Measurements from ENCODE around the gene PHF11.

PHF11 gene

GRCh38 chr13:49499889-49500660 lies 4.3 kb downstream of the PHF11 start:
- DNase-seq = no peak

GRCh38 chr13:49502954-49503353 lies 7.2 kb downstream of the PHF11 start:
- no peak for DNase-seq

DNA sequence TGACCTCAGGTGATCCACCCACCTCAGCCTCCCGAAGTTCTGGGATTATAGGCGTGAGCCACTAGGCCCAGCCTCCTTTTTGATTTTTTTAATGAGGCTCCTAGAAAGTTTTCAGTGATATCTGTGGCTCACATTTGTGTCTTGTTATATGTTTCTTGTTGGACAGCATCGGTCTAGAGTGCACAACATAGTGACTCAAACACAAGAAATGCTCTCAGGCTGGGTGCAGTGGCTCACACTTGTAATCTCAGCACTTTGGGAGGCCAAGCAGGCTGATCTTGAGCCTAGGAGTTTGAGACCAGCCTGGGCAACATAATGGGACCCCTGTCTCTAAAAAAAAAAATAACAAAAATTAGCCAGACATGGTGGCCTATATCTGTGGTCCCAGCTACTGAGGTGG lies 8.2 kb downstream of the PHF11 start:
- DNase-seq = no peak

DNA sequence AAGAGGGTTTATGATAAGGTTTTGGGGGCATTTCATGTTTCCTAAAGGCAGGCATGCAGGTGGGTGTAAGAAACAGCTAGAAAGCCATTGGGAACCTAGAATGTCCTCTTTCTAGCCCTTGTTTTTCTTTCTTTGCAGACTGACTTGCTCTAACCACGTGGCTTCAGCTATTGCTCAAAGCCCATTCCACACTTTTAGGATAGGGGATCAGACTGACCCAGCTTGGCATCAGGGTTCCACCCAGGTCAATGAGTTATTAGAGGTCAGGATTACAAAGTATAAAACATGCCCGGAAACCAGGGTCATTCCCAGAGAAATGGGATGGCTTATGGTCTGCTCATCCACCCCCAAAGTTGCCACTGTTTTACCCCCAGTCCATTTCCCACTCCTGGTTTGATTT lies 16.8 kb downstream of the PHF11 start:
- DNase-seq = no peak

DNA sequence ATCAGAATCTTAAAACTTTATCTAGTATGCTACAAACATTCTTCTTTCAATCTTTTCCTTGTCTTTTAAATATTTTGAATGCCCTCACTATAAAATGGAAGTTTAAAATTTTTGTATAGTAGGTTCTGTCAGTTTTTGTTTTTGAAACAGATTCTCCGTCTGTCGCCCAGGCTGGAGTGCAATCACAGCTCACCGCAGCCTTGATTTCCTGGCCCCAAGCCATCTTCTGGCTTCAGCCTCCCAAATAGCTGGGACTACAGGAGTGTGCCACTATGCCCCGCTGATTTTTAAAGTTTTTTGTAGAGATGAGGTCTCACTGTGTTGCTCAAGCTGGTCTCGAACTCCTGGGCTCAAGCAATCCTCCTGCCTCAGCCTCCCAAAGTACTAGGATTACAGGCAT lies 20.7 kb downstream of the PHF11 start:
- DNase-seq = no peak

GRCh38 chr13:49517461-49517860 lies 21.7 kb downstream of the PHF11 start:
- no peak for DNase-seq

GRCh38 chr13:49521224-49521623 lies 25.5 kb downstream of the PHF11 start:
- no peak for DNase-seq

DNA sequence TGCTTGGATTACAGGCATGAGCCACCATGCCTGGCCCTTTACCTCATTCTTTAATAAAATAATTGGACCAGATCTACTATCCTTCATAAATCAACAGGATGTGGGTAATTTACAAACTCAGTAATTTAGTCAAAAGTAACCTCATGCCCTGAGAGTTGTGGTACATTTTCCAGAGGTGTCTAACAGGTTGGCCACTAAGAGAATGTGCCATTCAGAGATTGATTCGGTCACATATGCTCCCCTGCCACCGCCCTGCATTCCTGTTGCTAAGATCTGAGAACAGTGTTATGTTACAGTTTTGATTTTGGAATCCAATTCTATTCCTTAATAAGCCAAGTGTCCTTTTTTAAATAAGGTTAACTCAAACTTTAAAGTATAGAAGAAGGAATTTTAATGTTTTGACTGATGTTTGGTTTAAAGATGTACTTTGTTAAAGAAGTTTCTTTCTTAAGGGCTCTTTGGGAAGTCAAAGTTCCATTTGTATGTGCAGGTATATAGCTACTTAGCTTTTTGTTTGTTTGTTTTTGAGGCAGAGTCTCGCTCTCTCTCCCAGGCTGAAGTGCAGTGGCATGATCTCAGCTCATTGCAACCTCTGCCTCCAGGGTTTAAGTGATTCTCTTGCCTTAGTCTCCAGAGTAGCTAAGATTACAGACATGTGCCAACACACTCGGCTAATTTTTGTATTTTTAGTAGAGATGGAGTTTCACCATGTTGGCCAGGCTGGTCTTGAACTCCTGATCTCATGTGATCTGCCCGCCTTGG lies 29.2 kb downstream of the PHF11 start:
- DNase-seq = no peak

DNA sequence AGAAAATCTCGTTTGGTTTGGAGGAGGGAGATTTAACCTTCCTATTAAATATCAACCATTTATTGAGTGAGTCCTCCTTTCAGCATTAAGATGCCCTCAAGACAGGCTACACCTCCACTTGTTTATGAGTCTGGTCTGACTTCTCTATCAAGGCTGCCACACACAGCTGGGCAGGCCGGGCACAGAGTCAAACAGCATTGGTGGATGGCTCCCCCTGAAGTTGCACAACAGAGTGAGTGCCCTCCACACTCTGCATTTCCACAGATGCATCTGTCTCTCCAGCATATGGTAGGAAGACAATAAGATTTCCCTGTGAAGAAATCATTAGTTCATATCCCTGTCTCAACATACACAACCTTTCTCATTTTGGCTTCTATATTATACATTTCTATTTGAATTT lies 31.4 kb downstream of the PHF11 start:
- DNase-seq = no peak

- no peak for DNase-seq
These were observed 32.4 kb downstream of the PHF11 start for GRCh38 chr13:49528161-49528560.

DNA sequence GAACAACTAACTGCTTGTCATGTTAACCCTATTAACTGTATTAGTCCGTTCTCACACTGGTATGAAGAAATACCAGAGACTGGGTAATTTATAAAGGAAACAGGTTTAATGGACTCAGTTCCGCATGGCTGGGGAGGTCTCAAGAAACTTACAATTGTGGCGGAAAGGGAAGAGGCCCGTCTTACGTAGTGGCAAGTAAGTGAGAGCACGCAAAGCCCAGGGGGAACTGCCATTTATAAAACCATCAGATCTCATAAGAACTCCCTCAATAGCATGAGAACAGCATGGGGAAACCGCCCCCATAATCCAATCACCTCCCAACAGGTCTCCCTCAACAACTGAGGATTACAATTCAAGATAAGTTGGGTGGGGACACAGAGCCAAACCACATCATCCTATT lies 34.7 kb downstream of the PHF11 start:
- DNase-seq = no peak

DNA sequence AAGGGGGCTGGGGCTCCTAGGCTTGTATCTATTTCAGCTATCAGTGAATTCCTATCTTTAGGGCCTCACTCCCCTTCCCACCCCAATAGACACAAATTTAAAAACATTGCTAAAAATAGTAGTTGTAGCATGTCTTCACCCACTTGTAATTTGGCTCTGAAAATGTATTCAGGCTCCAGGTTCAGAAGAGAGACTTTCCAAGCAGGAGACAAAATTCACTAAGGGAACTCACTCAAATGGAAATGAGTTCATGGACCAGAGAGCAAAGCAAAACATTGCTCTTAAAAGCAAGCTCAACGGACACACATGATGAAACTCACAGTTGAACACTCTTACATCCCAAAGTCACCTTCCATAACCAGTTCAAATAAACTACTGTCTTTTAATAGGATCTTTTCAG lies 36.8 kb downstream of the PHF11 start:
- no peak for DNase-seq

DNA sequence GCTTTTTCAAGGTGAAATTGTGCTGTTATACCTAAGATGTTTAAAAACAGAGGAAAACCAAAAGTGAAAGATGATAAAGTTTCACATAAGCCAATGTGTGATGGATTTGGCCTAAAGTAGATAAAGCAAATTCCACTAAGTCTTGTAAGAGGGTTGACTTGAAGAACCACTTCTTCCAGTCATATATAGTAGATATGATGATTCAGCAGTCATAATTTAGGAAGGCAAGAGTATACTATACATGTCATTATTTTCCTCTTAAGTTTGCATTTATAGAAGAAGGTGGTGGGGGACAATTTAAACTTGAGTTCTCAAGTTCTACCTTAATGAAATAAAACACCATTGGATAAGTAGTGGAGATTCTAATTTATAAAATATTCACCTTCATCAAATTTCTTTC lies 37.3 kb downstream of the PHF11 start:
- no peak for DNase-seq

DNA sequence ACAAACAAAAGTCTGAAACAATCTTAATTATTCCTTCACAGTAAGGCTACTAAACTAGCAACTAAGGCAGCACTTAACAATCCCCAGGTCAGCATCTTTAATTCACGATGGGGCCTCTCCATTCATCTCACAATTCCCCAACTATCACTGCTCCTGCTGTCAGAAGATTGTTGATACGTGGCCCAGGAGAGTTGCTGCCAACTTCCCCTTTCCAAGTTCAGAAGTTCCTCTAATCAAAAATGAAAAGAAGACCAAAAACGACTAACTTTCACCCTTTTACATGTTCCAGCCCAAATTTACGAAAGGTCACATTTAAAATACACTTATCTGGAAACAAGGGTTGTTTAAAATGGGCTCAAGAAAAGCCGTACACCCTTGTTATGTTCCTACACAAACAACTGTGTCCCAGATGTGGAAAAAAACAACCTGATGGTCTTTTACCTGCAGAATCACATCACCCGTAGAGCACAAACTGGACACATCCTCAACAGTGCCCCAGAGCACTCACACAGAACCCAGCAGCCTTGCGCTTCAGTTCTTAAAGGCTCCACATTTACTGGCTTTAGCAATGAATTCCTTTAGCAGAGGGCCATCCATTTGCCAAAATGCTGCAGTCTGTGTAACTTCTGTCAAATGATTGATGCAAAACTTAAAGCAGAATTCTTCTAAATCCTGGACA lies 38.0 kb downstream of the PHF11 start:
- no peak for DNase-seq

- no peak for DNase-seq
These were observed 40.6 kb downstream of the PHF11 start for GRCh38 chr13:49536144-49536873.

DNA sequence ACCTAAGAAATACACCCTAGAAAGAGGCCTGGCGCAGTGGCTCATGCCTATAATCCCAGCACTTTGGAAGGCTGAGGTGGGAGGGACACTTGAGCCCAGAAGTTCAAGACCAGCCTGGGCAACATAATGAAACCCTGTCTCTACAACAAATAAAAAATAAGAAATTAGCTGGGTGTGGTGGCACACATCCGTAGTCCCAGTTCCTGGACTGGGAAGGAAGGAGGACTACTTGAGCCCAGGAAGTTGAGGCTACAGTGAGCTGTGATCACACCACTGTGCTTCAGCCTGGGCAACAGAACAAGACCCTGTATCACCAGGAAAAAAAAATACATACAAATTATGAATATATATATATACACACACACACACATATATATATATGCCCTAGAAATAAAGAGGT lies 42.7 kb downstream of the PHF11 start:
- no peak for DNase-seq

- DNase-seq = no peak
These were observed 43.6 kb downstream of the PHF11 start for GRCh38 chr13:49539313-49539712.

GRCh38 chr13:49539746-49540145 lies 44.0 kb downstream of the PHF11 start:
- DNase-seq = no peak

DNA sequence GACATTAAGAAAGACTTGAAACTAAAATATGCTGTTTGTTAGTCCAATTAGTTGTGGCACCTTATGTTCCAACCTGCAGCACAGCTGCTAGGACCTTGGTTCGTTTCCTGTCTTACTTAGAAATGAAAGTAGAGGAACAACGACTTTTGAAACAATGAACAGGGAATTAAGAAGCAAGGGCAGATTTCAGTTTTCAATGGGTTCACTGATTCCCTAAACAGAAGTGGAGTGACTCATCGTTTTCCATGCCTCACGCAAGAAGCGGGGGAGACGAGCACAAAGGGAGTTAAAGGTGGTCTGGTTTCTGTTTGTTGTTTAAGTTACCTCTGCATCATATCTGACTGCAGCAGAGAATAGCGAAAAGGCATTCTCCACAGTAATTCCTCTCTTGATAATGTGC lies 44.8 kb downstream of the PHF11 start:
- DNase-seq = no peak

DNA sequence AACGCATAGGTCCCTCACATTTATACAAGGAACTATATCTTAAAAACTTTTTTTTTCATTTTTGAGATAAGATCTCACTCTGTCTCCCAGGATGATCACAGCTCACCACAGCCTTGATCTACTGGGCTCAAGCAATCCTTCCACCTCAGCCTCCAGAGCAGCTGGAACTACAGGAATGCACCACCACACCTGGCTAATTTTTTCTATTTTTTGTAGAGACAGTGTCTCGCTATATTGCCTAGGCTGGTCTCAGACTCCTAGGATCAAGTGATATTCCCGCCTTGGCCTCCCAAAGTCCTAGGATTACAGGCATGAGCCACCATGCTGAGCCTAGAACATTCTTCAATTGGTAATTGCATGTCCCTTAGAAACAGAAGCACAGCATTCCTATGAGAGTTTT lies 47.9 kb downstream of the PHF11 start:
- DNase-seq = no peak

DNA sequence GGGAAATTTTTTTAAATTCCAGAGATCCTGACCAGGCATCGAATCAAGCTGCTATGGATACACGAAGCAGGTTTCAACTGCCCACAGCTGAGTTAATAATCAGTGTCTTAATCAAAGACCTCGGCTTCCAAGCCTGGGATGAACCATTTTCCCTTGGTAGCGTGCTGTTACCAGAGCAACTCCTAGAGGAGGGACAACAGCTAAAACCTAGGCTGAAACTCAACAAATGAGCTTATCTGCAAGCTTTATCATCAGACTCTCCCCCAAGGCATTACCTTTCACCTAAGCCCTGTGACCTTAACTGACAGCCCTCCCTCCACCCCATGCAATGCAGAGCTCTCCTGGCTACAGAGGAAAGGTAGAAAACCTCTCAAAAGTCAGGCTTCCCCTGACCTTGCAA lies 49.9 kb downstream of the PHF11 start:
- no peak for DNase-seq

- DNase-seq = no peak
These were observed 50.8 kb downstream of the PHF11 start for GRCh38 chr13:49546561-49546960.

- no peak for DNase-seq
These were observed 53.5 kb downstream of the PHF11 start for GRCh38 chr13:49549289-49549688.

All from activated CD4-positive, alpha-beta T cell treated with anti-CD3 and anti-CD28 coated beads for 1 hour (primary cell).